GM18861 (cell line): ENCODE data around the gene RSPH1.
A peak's percentile ranks its signal among the peaks of the same experiment; 100 is the strongest.
"Not testable (repeated sequence)": the region's sequence is repeated elsewhere in the genome, so short reads cannot be mapped to it uniquely, and the experiment has no call there.

ENCODE experiments used
- ATAC-seq: cut with Tn5 transposase; IDR thresholded peaks from one replicate; pipeline ENCODE4 v1.9.1; 2021; ENCODE audit not compliant: unreplicated experiment

RSPH1 gene

DNA sequence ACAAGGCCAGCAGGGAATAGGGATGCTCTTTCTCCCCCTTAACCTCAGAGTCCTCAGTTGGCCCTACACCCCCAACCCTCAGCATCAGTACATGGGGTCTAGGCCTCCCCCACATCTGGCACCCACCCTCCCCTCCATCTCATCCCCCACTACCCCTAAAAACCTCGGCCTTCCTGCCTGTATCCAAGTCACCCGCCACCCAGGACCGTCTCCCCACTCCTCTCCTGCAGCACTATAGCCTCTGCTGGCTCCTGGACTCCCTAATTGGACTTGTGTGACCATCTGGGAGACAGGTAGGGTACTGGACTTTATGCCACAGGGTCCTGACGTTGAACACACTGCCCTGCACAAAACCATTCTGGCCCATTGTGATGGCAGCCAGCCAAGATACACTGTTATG lies 6.0 kb downstream of the RSPH1 start:
- ATAC-seq = no peak

DNA sequence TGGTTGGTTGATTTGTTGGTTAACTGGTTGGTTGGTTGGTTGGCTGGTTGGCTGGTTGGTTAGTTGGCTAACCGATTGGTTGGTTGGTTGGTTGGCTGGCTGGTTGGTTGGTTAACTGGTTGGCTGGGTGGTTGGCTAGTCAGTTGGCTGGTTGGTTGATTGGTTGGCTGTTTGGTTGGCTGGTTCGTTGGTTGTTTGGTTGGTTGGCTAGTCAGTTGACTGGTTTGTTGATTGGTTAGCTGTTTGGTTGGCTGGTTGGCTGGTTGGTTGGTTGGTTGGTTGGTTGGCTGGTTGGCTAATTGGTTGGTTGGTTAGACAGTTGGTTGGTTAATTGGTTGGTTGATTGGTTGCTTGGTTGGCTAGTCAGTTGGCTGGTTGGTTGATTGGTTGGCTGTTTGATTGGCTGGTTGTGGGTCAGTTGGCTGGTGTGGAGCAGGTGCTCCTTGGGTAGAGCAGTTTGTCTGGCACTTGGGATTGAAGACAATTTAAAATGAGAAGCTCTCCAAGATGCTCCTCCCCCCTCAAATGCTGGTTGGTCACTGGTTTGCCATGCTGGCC lies 6.9 kb downstream of the RSPH1 start:
- ATAC-seq = no peak

DNA sequence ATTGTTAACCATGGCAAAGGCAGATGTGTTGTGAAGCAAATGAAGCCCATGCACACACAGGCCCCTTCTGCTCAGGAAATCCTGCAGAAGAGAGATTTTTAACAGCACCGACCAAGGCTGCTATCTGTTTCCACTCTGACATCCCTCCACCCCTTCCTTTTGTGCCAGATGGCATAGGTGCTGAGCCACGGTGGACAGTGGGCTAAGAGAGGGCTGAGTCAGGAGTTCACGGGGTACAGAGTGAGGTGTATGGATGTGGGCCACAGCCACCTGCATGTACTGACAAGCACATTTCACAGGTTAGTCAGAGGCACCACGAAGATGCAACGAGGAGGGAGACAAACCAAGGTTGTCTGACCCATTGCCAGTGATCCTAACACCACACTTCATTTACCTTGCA lies 9.5 kb downstream of the RSPH1 start:
- no peak for ATAC-seq

DNA sequence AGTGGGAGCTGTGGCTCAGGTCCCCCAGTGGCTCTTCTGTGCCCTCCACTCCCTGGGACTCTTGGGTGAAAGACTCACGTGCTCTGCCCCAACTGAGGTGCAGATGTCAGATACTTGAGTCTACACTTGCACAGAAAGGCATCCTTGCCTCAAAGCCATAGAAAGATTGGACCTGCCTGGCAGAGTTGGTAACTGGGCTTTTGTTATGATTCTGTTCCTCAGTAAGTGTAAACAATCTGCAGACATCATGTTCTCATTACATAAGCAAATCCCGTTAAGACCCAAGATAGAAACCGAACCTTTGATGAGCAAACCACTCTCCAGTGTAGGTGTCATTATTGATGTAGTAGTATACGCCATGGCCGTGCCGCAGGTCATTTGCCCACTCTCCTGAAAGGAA lies 10.0 kb downstream of the RSPH1 start:
- no peak for ATAC-seq

DNA sequence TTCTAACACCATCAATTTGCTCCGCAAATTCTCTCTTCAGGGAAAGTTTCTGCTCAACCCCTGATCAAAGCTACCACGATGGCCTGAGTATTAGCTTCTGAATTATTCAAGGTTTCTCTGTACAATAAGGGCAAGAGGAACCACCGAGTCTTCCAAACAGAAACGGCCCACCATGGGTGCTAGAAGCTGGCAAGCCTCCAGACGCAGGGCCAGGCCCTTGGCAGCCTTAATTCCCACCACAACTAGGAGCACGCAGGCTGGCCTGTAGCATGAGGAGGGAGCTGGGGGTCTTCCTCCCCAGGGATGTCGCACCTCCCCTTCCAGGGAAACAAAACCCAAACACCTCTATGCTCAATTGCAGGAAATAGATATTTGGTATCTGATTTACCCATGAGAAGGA lies 11.1 kb downstream of the RSPH1 start:
- ATAC-seq = no peak

DNA sequence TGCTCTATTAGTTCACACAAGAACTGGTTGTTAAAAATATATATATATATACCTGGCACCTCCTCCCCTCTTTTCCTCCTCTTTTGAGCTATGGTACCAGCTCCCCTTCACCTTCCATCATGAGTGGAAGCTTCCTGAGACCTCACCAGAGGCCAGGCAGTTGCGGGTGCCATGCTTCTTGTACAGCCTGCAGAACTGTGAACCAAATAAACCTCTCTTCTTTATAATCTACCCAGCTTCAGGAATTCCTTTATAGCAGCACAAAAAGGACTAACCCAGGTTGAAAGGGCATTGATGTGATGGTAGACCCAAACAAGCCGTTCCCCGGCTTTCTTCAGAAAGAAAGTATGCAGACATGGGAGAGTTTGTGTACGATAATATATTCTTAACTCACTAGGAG lies 14.9 kb downstream of the RSPH1 start:
- no peak for ATAC-seq

DNA sequence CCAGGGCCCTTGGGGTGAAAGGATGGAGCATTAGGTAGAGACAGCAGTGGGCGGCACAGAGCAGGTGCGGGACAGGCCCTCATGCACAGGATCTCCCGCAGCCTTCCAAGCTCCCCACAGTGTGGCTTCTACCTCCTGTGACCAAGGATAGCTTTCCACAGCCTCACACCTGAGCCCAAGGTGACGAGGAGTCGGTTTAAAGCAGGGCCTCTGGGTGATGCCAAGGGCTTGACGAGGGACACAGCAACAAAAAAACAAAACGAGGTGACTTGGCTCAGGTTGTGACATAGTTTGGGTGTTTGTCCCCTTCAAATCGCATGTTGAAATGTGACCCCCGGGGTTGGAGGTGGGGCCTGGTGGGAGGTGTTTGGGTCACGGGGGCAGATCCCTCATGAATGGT lies 15.3 kb downstream of the RSPH1 start:
- ATAC-seq = no peak

DNA sequence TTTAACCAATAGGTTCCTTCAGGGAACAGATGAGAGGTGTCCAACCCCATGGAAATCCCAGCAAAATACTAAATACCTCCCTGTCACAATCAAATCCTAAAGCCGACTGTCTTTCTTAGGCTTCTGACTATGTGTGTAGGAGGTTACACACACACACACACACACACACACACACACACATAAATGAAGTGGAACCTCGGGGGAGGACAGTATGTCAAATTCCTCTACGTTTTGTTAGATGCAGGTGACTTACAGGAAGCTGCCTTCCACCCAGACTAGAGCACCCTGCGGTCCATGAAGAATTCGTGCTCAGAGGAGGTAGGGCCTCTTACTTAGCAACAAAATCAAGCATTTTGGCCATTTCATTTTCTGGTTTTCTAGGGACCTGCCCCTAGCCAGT lies 16.4 kb downstream of the RSPH1 start:
- ATAC-seq = no peak

DNA sequence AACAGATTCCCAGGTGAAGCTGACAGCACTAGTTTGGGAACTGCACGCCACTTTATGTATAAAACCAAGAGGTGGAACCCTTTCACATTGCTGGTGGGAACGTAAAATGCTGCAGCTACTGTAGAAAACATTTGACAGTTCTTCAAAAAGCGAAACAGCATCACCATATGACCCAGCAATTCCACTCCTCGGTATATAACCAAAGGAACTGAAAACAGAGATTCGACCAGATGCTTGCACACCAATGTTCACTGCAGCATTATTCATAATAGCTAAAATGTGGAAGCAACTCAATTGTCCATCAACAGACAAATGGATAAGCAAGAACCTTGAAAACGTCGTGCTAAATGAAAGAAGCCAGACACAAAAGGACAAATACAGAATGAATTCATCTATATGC lies 17.5 kb downstream of the RSPH1 start:
- no peak for ATAC-seq

DNA sequence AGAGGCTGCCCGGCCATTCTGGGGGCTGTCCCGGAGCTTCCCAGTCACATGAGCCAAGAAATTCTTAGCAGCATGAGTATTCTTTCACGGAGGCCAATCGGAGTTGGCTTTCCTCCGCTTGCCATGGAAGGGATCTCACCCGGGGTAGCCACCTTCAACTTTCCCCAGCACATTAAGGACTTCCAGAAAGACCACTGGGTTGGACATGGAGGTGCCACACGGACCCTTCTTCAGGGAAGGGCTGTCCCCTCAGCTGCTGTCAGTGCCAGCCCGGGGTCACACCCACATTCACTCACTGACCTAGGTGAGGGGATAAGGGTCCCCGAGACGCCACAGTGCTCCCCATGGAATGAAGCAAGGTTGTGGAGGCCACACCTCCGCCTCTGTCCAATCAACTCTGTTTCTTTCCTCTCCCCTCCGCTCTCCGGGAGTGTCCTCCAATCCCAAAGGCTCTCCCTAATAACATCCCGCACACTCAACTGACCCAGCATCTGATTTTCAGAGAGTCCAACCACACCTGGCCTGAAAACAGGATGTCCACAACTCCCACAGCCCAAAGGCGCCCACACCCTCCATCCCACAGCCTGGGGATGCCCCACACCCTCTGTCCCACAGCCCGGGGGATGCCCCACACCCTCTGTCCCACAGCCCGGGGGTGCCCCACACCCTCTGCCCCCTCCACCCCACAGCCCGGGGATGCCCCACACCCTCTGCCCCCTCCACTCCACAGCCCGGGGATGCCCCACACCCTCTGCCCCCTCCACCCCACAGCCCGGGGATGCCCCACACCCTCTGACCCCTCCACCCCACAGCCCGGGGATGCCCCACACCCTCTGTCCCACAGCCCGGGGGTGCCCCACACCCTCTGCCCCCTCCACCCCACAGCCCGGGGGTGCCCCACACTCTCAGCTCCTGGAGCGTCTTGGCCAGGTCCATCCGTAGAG lies 19.4 kb downstream of the RSPH1 start:
- no peak for ATAC-seq

DNA sequence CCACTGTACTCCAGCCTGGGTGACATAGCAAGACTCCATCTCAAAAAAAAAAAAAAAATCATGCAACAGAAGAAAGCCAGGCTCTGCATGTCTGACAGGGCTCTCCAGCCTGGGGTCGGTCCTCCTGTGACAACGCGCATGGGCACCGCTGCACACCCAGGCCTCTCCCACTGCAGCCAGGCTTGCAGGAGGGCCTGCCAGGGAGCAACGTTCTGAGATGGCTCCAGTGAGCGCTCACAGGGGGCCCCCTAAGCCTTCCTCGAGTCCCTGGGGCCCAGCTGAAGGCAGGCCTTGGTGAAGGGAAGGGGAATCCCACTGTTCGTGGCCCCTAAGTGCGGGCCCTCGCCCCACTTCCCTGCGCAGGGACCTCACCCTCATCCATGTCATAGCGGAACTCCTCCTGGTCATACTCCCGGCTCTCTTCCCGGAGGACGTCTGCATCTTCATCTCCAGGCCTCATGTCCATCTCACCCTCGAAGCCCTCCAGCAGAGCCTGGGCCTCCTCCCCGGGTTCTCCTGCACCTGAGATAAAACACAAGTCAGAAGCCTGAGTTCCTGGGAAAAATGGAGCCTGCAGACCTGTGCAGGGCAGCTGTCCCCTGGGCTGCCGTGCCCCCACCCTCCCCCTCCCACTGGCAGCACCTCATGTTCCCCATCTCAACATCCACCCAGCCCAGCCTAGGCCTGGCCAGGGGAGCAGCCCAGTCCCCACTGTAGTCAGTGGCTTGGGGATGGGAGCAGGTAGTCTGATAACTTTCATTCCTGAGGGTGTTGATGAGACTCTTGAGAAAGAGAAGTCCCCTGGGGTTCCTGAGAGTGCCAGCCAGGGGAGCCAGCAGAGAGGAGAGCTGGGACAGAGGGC lies 20.3 kb downstream of the RSPH1 start:
- no peak for ATAC-seq

DNA sequence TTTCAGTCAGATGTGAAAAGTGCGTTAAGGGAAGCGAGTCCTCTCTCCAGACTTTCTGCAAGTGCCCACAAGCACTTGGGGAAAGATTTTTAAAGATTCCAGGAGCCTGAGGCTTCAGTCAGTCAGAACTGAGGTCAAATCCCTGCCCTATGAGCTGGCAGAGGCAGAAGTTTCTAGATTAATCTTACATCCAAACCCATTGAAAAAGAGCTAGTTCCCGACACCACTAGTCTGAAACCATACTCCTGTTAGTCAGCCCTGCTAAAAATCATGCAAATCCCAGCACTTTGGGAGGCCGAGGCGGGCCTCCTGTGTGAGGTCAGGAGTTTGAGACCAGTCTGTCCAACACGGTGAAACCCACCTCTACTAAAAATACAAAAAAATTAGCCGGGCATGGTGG lies 21.0 kb downstream of the RSPH1 start:
- ATAC-seq = no peak

DNA sequence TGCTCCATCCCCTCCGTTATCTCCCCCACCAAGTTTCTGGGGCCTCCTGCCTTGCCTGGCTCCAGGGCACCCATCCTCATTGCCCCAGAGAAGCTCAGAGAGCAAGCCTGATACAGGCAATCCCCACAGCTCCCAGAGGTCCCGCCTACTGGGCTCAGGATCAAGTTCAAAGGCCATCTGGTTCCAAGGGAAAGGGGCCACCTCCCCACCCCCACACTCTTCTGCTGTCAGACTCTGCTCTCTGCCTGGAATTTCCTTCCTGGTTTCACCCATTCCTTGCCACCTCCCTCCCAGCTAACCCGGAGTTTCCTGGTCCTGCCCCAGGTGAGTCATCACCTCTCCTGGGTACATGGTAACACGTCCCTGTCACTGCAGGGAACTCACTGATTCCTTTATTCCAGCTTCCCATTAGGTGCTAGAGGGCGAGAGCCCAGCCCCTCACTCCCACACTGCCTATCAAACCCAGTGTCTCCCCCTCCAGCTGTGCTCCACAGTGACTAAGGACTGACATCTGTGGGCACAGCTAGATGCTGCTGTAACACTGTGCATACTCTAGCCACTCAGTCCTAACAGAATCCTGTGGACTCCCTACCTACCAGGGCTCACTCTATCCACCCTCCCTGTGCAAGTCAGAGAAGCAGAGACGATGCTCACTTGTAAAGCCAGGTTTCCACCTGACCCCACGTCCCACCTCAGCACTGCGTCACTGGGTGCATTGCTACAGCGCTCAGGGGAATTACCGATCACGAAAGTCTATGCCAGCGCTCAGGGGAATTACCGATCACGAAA lies 21.8 kb downstream of the RSPH1 start:
- ATAC-seq = peak; percentile 61

DNA sequence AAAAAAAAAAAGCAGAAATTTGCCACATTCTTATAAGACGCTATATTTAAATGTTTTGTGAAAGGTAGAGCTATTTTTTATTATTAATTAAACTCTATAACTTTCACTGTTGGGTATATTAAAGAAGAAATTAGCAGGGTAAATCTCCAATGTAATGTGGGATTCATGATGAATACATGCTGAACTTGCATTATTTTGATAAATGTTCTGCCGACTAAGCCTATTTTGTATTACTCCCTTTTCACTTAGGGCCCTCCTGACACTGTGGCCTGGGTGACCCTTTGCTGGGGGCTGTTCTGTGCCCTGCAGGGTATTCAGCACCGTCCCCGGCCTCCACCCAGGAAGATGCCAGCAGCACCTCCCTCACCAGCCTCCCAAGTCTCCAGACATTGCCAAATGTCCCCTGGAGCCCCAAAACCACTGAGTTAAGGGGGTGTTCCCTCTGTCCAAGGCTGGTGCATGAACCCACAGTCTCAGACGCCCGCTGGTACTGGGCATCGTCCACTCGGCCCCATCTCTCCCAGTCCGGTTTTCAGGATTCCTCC lies 22.5 kb downstream of the RSPH1 start:
- no peak for ATAC-seq

DNA sequence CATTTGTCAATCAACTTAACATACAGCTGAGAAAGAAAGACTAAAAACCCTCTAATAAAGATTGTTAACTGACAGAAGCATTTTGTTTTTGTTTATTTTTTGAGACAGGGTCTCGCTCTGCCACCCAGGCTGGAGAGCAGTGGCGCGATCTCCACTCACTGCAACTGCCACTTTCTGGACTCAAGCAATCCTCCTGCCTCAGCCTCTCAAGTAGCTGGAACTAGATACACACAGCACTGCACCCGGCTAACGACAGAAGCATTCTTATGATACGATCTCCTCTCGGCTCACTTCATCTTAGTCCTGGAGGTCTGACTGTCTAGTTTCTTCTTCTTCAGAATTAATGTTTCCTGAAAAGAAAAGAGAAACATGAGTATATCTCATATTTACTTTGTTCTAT lies 23.5 kb downstream of the RSPH1 start:
- no peak for ATAC-seq

DNA sequence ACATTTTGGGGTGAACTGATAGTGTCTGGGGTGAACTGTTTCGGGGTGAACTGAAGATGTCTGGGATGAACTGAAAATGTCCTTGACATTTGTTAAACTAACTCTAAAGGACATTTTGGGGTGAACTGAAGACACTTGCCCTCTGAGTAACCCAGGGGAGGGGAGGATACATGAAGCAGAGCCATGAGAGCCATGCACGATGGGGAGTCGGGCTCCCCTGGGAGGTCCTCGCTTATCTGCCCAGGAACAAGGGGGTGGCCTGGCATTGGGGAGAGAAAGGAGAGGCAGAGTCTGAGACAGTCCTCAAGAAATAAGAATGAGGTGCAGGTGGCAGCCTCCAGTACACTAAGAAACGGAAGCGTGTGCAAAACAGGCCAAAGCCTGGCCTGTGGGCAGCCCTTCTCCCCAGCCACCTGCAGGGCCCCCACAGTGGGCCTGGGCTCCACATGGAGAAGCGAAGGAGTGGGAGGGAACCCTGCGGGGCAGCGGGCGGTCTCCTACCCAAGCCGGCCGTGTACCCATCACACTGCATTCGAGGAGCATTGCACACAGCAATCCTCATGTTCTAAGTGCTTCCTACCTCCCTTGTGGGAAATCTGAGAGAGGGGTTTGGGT lies 24.2 kb downstream of the RSPH1 start:
- no peak for ATAC-seq

DNA sequence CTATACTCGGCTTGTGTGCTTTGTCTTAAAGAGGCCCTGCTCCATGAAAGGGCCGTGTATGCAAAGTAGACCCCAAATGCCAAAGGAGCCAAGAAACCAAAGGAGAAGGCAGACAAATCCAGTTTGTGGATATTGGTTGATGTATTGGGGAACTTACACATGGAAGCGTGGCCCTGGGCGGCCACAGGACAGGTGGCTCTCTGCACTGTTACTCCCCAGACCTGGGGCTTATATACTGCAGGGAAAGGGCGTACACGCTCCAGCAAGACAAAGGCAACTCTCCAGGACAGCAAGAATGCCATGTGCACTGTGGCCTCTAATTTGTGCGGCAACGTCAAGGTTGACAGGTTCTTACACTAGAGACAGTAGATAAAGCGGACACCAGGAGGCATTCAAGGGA lies 24.8 kb downstream of the RSPH1 start:
- ATAC-seq = no peak

DNA sequence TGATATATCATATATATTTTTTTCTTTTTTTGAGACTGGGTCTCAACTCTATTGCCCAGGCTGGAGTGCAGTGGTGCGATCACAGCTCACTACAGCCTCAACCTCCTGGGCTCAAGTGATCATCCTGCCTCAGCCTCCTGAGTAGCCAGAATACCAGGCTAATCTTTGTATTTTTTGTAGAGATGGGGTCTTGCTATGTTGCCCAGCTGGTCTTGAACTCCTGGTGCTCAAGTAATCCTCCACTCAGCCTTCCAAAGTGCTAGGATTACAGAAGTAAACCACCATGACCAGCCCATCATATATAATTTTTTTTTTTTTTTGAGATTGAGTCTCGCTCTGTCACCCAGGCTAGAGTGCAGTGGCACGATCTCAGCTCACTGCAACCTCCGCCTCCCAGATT lies 26.3 kb downstream of the RSPH1 start:
- ATAC-seq = not testable (repeated sequence)

DNA sequence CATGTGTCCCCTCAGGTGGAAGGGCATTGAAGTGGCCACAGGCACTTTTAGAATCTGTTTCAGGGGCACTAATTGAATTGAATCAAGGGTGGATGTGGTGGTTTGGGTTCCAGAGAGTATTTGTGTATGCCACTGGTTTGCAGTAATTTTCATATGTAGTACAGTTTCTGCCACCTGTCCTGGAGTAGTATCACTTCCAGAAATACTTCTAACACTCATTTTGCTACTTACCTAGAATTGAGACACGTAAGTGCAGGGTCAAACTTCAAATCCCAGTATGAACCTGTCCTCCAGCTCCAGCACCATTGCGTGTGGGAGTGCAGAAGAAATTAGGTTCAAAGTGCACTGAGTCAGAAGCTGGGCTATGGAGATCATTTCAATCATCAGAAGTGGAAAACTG lies 26.8 kb downstream of the RSPH1 start:
- no peak for ATAC-seq

DNA sequence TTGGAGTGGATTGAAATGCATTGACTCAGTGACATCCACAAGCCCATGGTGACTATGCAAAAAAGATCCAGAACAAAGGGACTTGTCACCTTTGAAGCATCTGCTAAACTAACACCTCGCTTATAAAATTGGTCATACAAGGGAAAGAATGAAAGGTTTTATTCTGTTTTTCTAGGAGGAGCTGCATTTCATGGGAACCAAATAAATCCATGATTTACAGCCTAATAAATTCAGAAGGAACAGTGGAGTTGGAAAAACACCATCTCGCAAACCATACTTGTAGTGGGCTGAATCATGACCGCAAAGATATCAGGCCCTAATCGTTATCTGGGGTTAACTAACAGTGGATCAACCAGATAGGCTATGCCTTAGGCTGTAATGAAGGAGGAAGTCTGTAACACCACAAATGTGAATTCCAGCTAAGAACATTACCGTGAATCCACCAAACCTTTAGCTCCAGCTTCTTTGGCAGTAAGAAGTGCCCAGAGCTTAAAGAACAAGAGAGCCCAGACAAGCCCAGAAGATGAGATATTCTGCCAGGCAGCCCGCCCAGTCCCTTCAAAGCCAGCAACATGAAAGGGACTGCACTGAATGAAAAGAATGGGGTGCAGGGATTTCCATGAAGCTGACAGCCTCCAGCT lies 27.4 kb downstream of the RSPH1 start:
- no peak for ATAC-seq
